SU-DHL-6 (cell line): Measurements from ENCODE around the gene SPPL2A.

Source experiments
- H2AFZ ChIP-seq: fragments of 200-600 bp; sonication (generic); 2 replicates; pipeline ENCODE4 v1.6.1; 2014; ENCODE audit warnings: low read depth, mild to moderate bottlenecking, moderate library complexity, mixed read lengths, antibody characterized with exemption, low read length; ENCODE audit not compliant: severe bottlenecking
- H3F3A ChIP-seq: fragments of 200-600 bp; shearing (Covaris generic); 2 replicates; pipeline ENCODE4 v1.6.0; 2016; ENCODE audit warnings: antibody characterized with exemption, mild to moderate bottlenecking; ENCODE audit not compliant: insufficient read depth
- H3K27ac ChIP-seq: fragments of 200-600 bp; sonication (generic); 2 replicates; pipeline ENCODE4 v1.5.1; 2016; ENCODE audit warnings: low read depth, mild to moderate bottlenecking, low read length, moderate library complexity, mixed read lengths
- H3K27me3 ChIP-seq: fragments of 200-600 bp; sonication (generic), shearing (Covaris generic); 2 replicates; pipeline ENCODE4 v1.6.0; 2014; ENCODE audit warnings: mild to moderate bottlenecking, low read length
- H3K36me3 ChIP-seq: fragments of 200-600 bp; sonication (generic); 2 replicates; pipeline ENCODE4 v1.6.1; 2014; ENCODE audit warnings: mild to moderate bottlenecking, low read length, mixed read lengths
- H3K4me2 ChIP-seq: fragments of 300-600, 200-600 bp; shearing (Covaris generic), sonication (generic); 2 replicates; pipeline ENCODE4 v1.6.0; 2014; ENCODE audit warnings: low read length, low read depth, mild to moderate bottlenecking; ENCODE audit not compliant: poor library complexity, severe bottlenecking
- H3K4me3 ChIP-seq: fragments of 200-600 bp; sonication (generic); 2 replicates; pipeline ENCODE4 v1.5.1; 2014; ENCODE audit warnings: antibody characterized with exemption, low read length, mild to moderate bottlenecking, mixed read lengths; ENCODE audit not compliant: insufficient read depth, poor library complexity, severe bottlenecking
- H3K79me2 ChIP-seq: fragments of 200-600 bp; sonication (generic); 2 replicates; pipeline ENCODE4 v1.6.1; 2014; ENCODE audit warnings: mild to moderate bottlenecking, low read length, moderate library complexity; ENCODE audit not compliant: insufficient read depth
- H3K9ac ChIP-seq: fragments of 200-600 bp; sonication (generic); 2 replicates; pipeline ENCODE4 v1.7.0; 2014; ENCODE audit warnings: mild to moderate bottlenecking, low read length
- H3K9me2 ChIP-seq: fragments of 200-600 bp; sonication (generic); replicated peaks from 2 replicates; pipeline ENCODE4 v1.6.1; 2014; ENCODE audit warnings: low read length; ENCODE audit not compliant: insufficient read depth
- H3K9me3 ChIP-seq: fragments of 200-600 bp; sonication (generic); 2 replicates; pipeline ENCODE4 v1.6.1; 2014; ENCODE audit warnings: low read length, mixed read lengths; ENCODE audit not compliant: insufficient read depth
- H4K20me1 ChIP-seq: fragments of 200-600 bp; sonication (generic); 2 replicates; pipeline ENCODE4 v1.6.1; 2014; ENCODE audit warnings: low read depth, mild to moderate bottlenecking, antibody characterized with exemption, low read length, moderate library complexity, mixed read lengths
- CTCF ChIP-seq: fragments of 200-600 bp; sonication (generic); IDR thresholded peaks from one replicate; pipeline ENCODE4 v1.5.1; 2017; ENCODE audit warnings: antibody characterized with exemption, mild to moderate bottlenecking, low read length, moderate library complexity; ENCODE audit not compliant: insufficient read depth, poor library complexity, severe bottlenecking
- EZH2phosphoT487 ChIP-seq: fragments of 200-600 bp; sonication (generic), shearing (Covaris generic); conservative IDR thresholded peaks from 2 replicates; pipeline ENCODE4 v1.6.1; 2018; ENCODE audit warnings: mild to moderate bottlenecking, antibody characterized with exemption, low read length, moderate library complexity, mixed read lengths

Gene SPPL2A

DNA sequence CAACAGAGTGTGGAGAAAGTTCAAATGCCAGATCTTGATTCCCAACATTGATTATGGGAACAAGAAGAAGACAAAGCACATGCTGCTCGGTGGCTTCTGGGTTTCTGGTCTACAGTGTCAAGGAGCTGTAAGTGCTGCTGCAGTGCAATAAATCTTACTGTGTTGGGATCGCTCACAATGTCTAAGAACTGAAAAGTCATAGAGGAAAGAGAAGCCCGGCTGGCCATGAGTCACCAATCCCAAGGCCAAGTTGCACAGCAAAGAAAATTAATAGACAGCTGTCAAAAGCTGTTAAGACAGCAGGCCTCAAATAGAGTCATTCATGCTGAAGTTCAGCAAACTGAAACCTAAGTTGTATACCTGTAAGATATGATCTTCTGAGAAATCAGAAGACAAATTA, 33.2 kb upstream of the SPPL2A start:
- H3K4me2 ChIP-seq, result no peak overlapping the region
- no peaks in the 10 kb centered on the region for H3K36me3 ChIP-seq

DNA sequence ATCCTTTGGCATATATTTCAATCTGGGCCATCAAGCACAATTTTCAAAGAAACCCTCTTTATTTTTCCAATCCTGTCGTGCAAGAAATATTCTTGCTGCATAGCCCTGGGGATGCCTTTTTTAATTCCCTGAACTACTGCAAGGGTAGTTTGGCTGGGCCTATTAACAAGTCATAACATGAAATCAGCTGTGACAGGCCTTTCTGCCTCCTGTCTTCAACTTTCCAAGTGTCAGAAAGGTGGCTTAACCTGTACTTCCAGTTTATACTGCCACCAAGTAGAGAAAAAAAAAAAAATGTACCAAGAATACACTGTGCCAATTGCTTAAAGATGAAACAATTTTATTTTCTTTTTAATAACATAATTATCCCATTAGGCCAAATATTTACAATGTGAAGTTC, 32.4 kb upstream of the SPPL2A start:
- TF ChIP-seq EZH2phosphoT487 (no peak), CTCF (no peak)

More for the DNA sequence above, 33.2 kb upstream of the SPPL2A start:
- Histone ChIP-seq H3F3A (no peaks in the 10 kb centered on the region), H3K79me2 (no peaks in the 10 kb centered on the region), H3K9ac (no peak overlapping the region), H3K4me3 (no peak overlapping the region), H3K9me3 (no peaks in the 10 kb centered on the region), H2AFZ (no peak overlapping the region), H4K20me1 (no peaks in the 10 kb centered on the region), H3K27me3 (no peaks in the 10 kb centered on the region), H3K27ac (no peak overlapping the region), H3K9me2 (no peaks in the 10 kb centered on the region)
- TF ChIP-seq CTCF (no peak), EZH2phosphoT487 (no peak)

DNA sequence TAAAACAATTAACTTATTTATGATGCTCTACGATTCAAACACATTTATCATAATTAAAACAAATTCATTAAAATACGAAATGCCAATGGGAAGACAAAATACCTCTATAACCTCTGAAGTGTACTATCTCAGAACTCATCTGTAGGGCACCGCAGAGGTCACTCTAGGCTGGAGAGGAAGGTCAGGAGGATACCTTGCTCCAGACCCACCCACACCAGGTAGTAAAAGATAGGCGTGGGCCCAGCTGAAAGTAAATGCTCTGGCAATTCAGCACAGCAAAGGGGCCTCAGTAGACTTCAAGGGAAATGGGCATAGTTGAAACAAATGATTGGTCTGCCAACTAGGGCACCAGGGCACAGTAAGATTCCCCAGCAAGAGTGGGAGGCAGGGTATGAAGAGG, 26.0 kb upstream of the SPPL2A start:
- Histone ChIP-seq H3K4me2 (no peak overlapping the region), H2AFZ (no peak overlapping the region), H3K9ac (no peak overlapping the region), H3K27me3 (no peaks in the 10 kb centered on the region), H3K79me2 (no peaks in the 10 kb centered on the region), H3K9me3 (no peaks in the 10 kb centered on the region), H3K4me3 (no peak overlapping the region), H4K20me1 (no peaks in the 10 kb centered on the region), H3K9me2 (no peaks in the 10 kb centered on the region), H3F3A (no peaks in the 10 kb centered on the region), H3K27ac (no peak overlapping the region), H3K36me3 (no peaks in the 10 kb centered on the region)
- no peak for TF ChIP-seq EZH2phosphoT487
- TF ChIP-seq CTCF, result no peak

More for the DNA sequence above, 32.4 kb upstream of the SPPL2A start:
- Histone ChIP-seq H3K4me2 (no peak overlapping the region), H4K20me1 (no peaks in the 10 kb centered on the region), H3K9me3 (no peaks in the 10 kb centered on the region), H3K9me2 (no peaks in the 10 kb centered on the region), H3K27ac (no peak overlapping the region), H3F3A (no peaks in the 10 kb centered on the region), H3K4me3 (no peak overlapping the region), H2AFZ (no peak overlapping the region), H3K27me3 (no peaks in the 10 kb centered on the region), H3K36me3 (no peaks in the 10 kb centered on the region), H3K9ac (no peak overlapping the region), H3K79me2 (no peaks in the 10 kb centered on the region)
